ENCODE data around the gene THADA.

Gene THADA

DNA sequence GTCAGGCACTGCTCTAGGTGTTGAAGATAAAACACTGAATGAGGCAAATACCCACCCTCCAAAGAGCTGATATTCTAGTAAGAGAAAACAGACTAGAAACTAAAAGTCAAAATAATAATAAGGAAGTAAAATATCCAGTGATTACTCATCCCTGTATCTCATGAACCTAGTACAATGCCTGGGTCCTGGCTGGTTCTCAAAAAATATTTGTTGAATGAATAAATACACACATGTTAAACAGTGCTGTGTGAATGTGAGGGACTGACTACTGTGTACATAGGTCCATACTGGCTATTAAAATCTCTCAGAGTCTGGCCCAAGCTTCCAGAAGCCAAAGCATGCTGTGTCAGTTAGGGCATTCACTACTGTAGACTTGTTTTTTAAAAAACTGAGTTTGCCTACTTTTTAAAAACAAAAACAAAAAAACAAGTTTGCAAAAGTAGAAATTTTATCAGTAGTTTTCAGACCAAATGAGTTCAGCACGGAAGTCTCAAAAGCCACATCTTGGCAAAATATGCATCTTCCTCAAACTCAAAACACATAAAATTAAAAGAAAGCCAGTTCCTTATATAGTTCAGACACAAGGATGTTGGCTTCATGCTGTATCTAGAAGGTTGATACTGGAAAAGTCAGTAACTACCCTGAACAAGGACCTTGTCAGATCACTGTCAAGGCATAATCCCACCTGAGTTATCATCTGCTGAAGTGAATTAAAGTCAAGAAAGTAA, 136.2 kb downstream of the THADA start:
- no peaks in the 10 kb centered on the region for H3K79me2 ChIP-seq (ENCODE audit: insufficient read depth, low read length)
- H2AFZ ChIP-seq (ENCODE audit: low read length): no peak overlapping the region
- H3K4me1 ChIP-seq (ENCODE audit: insufficient read depth, low read length, severe bottlenecking): peaks cover 24% of the 10 kb centered on the region
- H3K4me2 ChIP-seq (ENCODE audit: low read length): no peak overlapping the region
- no peak overlapping the region for H3K27ac ChIP-seq (ENCODE audit: low read depth, low read length, poor library complexity, severe bottlenecking)
- no peaks in the 10 kb centered on the region for H4K20me1 ChIP-seq (ENCODE audit: insufficient read depth, low read length)
- H3K9ac ChIP-seq (ENCODE audit: low read length): no peak overlapping the region
- TF ChIP-seq, protein P1, sequence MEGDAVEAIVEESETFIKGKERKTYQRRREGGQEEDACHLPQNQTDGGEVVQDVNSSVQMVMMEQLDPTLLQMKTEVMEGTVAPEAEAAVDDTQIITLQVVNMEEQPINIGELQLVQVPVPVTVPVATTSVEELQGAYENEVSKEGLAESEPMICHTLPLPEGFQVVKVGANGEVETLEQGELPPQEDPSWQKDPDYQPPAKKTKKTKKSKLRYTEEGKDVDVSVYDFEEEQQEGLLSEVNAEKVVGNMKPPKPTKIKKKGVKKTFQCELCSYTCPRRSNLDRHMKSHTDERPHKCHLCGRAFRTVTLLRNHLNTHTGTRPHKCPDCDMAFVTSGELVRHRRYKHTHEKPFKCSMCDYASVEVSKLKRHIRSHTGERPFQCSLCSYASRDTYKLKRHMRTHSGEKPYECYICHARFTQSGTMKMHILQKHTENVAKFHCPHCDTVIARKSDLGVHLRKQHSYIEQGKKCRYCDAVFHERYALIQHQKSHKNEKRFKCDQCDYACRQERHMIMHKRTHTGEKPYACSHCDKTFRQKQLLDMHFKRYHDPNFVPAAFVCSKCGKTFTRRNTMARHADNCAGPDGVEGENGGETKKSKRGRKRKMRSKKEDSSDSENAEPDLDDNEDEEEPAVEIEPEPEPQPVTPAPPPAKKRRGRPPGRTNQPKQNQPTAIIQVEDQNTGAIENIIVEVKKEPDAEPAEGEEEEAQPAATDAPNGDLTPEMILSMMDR (IDR thresholded peaks at IDR 0.05; ENCODE audit: low read length): no peak
- no peak for TF ChIP-seq EZH2 (IDR thresholded peaks at IDR 0.05; ENCODE audit: borderline replicate concordance, low read length)
- H3K9me3 ChIP-seq (ENCODE audit: low read length): no peaks in the 10 kb centered on the region
- H3F3A ChIP-seq (ENCODE audit: insufficient read depth, low read length): no peaks in the 10 kb centered on the region
- no peak overlapping the region for H3K4me3 ChIP-seq (ENCODE audit: low read depth, low read length, poor library complexity, severe bottlenecking)
- no peaks in the 10 kb centered on the region for H3K27me3 ChIP-seq (ENCODE audit: insufficient read depth, low read length)
- H3K36me3 ChIP-seq (ENCODE audit: insufficient read depth, low read length): no peaks in the 10 kb centered on the region
- H3K9me2 ChIP-seq (ENCODE audit: low read depth, low read length): no peaks in the 10 kb centered on the region

DNA sequence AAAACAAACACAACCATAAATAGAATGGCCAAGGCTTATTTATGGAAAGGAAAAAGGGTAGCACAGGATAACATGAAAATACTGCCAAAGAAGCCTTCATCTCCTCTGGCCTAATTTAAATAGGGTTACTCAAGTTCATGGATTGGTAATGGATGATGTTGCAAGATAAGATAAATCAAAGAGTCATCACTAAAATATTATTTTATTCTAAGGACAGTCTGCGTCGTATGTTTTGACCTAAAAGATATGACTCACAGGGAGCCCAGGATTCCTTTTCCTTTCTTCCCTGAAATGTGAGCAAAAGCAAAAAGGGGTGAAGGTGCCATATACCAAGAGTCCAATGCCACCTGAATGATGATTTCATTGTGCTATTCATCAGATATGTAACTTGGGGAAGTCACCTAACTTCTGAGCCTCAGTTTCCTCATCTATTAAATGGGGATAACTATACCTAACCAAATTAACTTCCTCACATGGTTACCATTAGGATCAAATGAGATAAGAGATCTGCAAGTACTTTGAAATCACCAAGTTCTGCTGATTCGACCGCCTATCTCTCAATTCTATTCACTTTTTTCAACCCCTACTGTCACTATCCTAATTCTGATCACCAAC, 137.7 kb downstream of the THADA start:
- Histone ChIP-seq H3K36me3 (ENCODE audit: insufficient read depth, low read length) (no peaks in the 10 kb centered on the region), H3K79me2 (ENCODE audit: insufficient read depth, low read length) (no peaks in the 10 kb centered on the region), H3K9ac (ENCODE audit: low read length) (no peak overlapping the region), H3K27ac (ENCODE audit: low read depth, low read length, poor library complexity, severe bottlenecking) (no peak overlapping the region), H3K4me2 (ENCODE audit: low read length) (no peak overlapping the region), H3K4me1 (ENCODE audit: insufficient read depth, low read length, severe bottlenecking) (peaks cover 21% of the 10 kb centered on the region), H3K4me3 (ENCODE audit: low read depth, low read length, poor library complexity, severe bottlenecking) (no peak overlapping the region), H4K20me1 (ENCODE audit: insufficient read depth, low read length) (no peaks in the 10 kb centered on the region), H3F3A (ENCODE audit: insufficient read depth, low read length) (no peaks in the 10 kb centered on the region), H3K9me3 (ENCODE audit: low read length) (no peaks in the 10 kb centered on the region), H3K27me3 (ENCODE audit: insufficient read depth, low read length) (no peaks in the 10 kb centered on the region), H3K9me2 (ENCODE audit: low read depth, low read length) (no peaks in the 10 kb centered on the region), H2AFZ (ENCODE audit: low read length) (no peak overlapping the region)
- TF ChIP-seq, protein P1 (IDR thresholded peaks at IDR 0.05; ENCODE audit: low read length): no peak
- TF ChIP-seq EZH2 (IDR thresholded peaks at IDR 0.05; ENCODE audit: borderline replicate concordance, low read length): no peak

DNA sequence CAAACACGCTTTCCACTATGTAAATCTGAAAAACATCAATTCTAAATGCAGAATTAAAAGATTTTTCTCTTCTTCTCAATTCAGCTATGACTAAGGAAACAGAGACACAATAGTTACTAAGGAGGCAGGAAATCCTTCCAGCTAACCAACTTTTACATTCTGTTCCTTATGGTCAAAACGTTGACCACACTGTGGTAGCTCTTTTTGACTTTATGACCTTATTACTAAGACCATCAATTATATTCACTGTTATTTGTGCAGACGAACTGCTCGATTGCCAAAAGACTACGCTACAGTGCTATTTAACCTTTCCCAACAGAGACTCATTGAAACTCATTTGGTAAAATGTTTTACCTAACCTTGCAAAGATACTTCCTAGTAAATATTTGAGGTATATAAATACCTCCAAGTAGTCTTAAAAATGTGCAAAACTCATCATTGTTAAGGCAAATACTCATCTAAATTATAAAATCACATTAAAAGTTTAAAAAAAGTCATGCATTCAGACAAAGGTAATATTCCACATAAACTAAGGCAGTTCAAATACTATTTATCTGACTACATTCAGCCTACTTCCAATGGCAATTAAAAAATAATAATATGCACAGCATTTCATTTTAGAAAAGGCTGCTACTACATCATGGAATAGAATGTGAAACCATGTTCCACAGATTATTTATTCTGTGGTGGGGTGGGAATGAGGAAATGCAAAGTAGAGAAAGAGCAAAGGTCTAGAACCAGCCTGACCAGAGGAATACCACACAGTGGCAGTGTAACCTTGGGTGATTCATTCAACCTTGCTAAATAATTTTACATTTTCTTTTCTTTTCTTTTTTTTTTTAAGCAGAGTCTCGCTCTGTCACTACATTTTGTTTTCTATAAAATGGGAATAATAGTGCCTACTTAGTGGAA, 139.9 kb downstream of the THADA start:
- Histone ChIP-seq H3K4me2 (ENCODE audit: low read length) (no peak overlapping the region), H3F3A (ENCODE audit: insufficient read depth, low read length) (no peaks in the 10 kb centered on the region)

More for the DNA sequence above, 139.9 kb downstream of the THADA start:
- H3K9me2 ChIP-seq (ENCODE audit: low read depth, low read length): no peaks in the 10 kb centered on the region
- no peak overlapping the region for H2AFZ ChIP-seq (ENCODE audit: low read length)
- TF ChIP-seq EZH2 (IDR thresholded peaks at IDR 0.05; ENCODE audit: borderline replicate concordance, low read length): no peak
- TF ChIP-seq, protein P1 (IDR thresholded peaks at IDR 0.05; ENCODE audit: low read length): 0 out of 2 replicates have a peak, but pooled peaks have one; percentile 16
- H3K9ac ChIP-seq (ENCODE audit: low read length): no peak overlapping the region
- no peaks in the 10 kb centered on the region for H3K36me3 ChIP-seq (ENCODE audit: insufficient read depth, low read length)
- H3K79me2 ChIP-seq (ENCODE audit: insufficient read depth, low read length): no peaks in the 10 kb centered on the region
- H3K4me3 ChIP-seq (ENCODE audit: low read depth, low read length, poor library complexity, severe bottlenecking): no peak overlapping the region
- H3K27ac ChIP-seq (ENCODE audit: low read depth, low read length, poor library complexity, severe bottlenecking): no peak overlapping the region
- H4K20me1 ChIP-seq (ENCODE audit: insufficient read depth, low read length): no peaks in the 10 kb centered on the region
- no peaks in the 10 kb centered on the region for H3K4me1 ChIP-seq (ENCODE audit: insufficient read depth, low read length, severe bottlenecking)
- H3K27me3 ChIP-seq (ENCODE audit: insufficient read depth, low read length): no peaks in the 10 kb centered on the region
- no peaks in the 10 kb centered on the region for H3K9me3 ChIP-seq (ENCODE audit: low read length)
